ENCODE results near the gene EMB.
A peak's percentile ranks its signal among the peaks of the same experiment; 100 is the strongest.
"Not testable (repeated sequence)": the region's sequence is repeated elsewhere in the genome, so short reads cannot be mapped to it uniquely, and the experiment has no call there.

The EMB gene

DNA sequence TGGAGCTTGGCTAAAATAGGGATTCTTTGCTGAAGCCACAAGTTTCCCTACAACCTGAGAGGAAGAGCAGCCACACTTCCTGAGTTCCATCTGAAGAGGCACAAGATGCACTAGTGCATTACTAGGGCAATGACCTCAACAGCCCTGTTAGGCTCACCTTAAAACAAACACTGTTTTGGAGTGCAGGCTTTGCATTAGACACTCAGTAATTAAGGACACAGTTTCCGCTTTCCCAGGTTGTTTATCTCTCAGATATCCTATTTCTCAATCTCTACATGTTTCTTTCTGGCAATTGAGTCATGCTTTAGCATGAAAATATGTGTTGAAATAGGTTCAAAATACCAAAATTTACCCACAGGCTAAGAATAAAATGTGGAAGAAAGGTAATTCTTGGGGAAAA lies 34.2 kb downstream of the EMB start:
- no peak overlapping the region for H3K4me3 ChIP-seq (replicated peaks in 1 of 2; ENCODE audit: low read depth in 2 of 2, low read length in 2 of 2)
- DNase-seq (ENCODE audit: low read depth in 2 of 2), result peak in 1 of 2 donors; percentile 47
- TF ChIP-seq, protein P1, sequence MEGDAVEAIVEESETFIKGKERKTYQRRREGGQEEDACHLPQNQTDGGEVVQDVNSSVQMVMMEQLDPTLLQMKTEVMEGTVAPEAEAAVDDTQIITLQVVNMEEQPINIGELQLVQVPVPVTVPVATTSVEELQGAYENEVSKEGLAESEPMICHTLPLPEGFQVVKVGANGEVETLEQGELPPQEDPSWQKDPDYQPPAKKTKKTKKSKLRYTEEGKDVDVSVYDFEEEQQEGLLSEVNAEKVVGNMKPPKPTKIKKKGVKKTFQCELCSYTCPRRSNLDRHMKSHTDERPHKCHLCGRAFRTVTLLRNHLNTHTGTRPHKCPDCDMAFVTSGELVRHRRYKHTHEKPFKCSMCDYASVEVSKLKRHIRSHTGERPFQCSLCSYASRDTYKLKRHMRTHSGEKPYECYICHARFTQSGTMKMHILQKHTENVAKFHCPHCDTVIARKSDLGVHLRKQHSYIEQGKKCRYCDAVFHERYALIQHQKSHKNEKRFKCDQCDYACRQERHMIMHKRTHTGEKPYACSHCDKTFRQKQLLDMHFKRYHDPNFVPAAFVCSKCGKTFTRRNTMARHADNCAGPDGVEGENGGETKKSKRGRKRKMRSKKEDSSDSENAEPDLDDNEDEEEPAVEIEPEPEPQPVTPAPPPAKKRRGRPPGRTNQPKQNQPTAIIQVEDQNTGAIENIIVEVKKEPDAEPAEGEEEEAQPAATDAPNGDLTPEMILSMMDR (IDR thresholded peaks at IDR 0.05; ENCODE audit: low read depth, low read length), result no peak

DNA sequence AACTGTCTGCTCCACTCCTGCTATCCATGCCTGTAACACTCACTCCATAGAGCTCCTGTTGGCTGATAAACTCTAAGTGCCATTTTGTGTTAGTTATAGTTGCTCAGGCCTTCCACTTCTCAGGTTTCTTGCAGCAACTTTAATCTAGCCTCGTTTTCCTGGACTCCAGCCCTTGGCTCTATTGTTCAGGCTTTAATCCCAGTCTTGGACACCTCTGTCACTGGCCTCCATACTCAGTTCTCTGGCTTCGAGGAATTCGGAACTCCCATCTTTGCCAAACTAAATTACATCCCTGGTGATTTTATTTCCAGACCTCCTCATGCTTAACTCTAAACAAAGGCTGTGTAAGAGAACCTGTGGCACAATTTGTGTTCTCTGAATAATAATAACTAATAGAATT lies 39.8 kb downstream of the EMB start:
- TF ChIP-seq, protein P1 (IDR thresholded peaks at IDR 0.05; ENCODE audit: low read depth, low read length), result no peak
- H3K4me3 ChIP-seq (replicated peaks in 1 of 2; ENCODE audit: low read depth in 2 of 2, low read length in 2 of 2), result no peak overlapping the region
- DNase-seq (ENCODE audit: low read depth in 2 of 2), result no peak

DNA sequence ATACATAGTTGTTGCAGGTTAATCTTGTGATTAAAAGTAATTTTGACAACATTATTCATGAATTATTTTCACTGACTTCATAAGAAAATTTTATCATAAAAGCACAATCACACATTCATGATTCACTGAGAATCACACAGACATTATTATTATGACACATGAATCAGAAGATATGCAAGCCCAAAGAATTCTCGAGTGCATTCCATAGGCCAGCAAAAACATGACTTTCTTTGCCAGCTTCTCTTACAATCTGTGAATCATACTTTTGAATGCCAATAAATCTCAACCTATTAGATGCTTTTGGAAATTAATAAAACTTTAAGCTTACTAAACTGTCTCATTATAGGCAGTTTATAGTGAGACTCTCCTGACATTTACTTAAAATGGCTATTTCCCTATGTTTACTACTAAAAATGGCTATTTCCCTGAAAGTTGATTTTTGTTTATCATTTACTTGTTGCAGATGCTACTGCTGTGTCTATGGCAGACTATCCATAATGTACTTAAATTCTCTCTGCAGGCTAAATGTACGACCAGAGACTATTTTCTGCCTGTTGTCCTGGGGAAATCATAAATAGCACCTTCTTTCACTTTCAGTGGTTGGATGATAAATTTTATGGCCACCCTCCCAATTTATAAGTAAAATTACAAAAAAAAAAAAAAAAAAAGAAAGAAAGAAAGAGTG lies 47.0 kb downstream of the EMB start:
- not testable (repeated sequence) for H3K4me3 ChIP-seq (replicated peaks in 1 of 2; ENCODE audit: low read depth in 2 of 2, low read length in 2 of 2)
- DNase-seq (ENCODE audit: low read depth in 2 of 2), result peak; percentile 18 to 92

DNA sequence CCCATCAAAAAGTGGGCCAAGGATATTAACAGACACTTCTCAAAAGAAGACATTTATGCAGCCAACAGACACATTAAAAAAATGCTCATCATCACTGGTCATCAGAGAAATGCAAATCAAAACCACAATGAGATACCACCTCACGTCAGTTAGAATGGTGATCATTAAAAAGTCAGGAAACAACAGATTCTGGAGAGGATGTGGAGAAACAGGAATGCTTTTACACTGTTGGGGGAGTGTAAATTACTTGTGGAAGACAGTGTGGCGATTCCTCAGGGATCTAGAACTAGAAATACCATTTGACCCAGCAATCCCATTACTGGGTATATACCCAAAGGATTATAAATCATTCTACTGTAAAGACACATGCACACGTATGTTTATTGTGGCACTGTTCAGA lies 48.8 kb downstream of the EMB start:
- not testable (repeated sequence) for H3K4me3 ChIP-seq (replicated peaks in 1 of 2; ENCODE audit: low read depth in 2 of 2, low read length in 2 of 2); DNase-seq (ENCODE audit: low read depth in 2 of 2)

DNA sequence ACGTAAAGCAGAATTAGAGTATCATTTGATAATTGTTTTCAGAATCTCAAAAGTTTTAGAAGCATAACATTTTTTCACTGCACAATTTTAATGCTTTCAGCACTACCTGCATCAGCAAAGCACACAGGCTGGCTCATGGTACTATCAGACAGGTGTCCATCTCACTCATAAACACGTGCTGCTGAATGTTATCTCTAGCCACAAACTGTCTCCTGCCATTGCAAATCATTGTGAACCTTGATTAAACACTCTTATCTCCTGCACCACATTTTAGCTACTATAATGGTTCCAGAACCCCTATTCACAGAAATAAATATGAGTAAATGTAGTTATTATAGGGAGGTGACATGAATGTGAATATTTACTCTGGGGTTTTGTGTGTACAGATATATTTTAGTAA lies 56.7 kb downstream of the EMB start:
- H3K4me3 ChIP-seq (replicated peaks in 1 of 2; ENCODE audit: low read depth in 2 of 2, low read length in 2 of 2); DNase-seq (ENCODE audit: low read depth in 2 of 2): not testable (repeated sequence)

DNA sequence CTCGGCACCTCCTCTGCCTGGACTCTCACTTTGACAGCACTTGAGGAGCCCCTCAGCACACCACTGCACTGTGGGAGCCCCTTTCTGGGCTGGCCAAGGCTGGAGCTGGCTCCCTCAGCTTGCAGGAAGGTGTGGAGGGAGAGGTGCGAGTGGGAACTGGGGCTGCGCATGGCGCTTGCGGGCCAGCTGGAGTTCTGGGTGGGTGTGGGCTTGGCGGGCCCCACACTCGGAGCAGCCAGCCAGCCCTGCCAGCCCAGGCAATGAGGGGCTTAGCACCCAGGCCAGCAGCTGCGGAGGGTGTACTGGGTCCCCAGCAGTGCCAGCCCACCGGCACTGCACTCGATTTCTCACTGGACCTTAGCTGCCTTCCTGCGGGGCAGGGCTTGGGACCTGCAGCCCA lies 64.4 kb downstream of the EMB start:
- H3K4me3 ChIP-seq (replicated peaks in 1 of 2; ENCODE audit: low read depth in 2 of 2, low read length in 2 of 2); DNase-seq (ENCODE audit: low read depth in 2 of 2): not testable (repeated sequence)

DNA sequence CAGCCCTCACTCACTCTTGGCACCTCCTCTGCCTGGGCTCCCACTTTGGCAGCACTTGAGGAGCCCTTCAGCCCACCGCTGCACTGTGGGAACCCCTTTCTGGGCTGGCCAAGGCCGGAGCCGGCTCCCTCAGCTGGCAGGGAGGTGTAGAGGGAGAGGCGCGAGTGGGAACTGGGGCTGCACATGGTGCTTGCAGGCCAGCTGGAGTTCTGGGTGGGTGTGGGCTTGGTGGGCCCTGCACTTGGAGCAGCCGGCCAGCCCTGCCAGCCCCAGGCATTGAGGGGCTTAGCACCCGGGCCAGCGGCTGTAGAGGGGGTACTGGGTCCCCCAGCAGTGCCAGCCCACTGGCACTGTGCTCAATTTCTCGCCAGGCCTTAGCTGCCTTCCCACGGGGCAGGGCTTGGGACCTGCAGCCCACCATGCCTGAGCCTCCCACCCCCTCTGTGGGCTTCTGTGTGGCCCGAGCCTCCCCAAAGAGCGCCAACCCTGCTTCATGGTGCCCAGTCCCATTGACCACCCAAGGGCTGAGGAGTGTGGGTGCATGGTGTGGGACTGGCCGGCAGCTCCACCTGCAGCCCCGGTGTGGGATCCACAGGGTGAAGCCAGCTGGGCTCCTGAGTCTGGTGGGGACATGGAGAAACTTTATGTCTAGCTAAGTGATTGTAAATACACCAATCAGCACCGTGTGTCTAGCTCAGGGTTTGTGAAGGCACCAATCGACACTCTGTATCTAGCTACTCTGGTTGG lies 71.6 kb downstream of the EMB start:
- not testable (repeated sequence) for H3K4me3 ChIP-seq (replicated peaks in 1 of 2; ENCODE audit: low read depth in 2 of 2, low read length in 2 of 2); DNase-seq (ENCODE audit: low read depth in 2 of 2)

DNA sequence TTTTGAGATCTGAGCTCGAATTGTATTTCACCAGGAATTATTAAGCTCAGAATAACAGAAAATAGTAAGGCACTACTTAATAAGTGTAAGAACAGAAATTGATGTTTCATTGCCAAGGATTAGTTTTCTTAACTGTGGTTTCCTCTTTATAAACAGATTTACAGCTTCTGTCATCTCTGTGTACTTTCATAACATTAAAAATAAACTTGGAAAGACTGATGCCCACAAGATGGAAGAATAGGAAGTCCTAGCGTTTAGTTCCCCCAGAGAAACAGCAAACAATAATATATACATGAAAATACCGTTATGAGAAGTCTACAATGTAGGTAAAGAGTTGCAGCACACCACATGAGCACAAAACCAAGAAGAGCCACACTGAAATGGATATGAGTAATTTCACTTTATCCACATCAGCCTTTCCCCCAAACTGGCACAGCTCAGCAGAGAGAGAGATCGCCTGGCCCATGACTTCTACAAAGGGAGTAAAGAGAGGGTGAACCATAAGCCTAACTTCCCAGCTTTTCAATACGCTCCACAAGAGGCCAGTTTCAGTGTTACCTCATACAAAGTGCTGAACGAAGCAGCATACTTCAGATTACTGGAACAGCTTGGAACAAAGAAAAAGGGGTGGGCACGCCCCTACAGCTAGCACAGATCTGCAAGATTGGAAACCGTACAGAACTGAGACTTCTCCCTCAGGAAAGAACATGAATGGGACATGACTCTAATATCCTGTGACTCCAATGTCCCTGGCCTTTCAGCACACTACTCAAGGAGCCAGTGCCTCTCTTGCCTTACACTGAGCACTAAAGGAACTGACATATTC lies 75.4 kb downstream of the EMB start:
- TF ChIP-seq, protein P1 (IDR thresholded peaks at IDR 0.05; ENCODE audit: low read depth, low read length), result no peak
- no peak overlapping the region for H3K4me3 ChIP-seq (replicated peaks in 1 of 2; ENCODE audit: low read depth in 2 of 2, low read length in 2 of 2)
- DNase-seq (ENCODE audit: low read depth in 2 of 2), result peak in 1 of 2 donors; percentile 11

DNA sequence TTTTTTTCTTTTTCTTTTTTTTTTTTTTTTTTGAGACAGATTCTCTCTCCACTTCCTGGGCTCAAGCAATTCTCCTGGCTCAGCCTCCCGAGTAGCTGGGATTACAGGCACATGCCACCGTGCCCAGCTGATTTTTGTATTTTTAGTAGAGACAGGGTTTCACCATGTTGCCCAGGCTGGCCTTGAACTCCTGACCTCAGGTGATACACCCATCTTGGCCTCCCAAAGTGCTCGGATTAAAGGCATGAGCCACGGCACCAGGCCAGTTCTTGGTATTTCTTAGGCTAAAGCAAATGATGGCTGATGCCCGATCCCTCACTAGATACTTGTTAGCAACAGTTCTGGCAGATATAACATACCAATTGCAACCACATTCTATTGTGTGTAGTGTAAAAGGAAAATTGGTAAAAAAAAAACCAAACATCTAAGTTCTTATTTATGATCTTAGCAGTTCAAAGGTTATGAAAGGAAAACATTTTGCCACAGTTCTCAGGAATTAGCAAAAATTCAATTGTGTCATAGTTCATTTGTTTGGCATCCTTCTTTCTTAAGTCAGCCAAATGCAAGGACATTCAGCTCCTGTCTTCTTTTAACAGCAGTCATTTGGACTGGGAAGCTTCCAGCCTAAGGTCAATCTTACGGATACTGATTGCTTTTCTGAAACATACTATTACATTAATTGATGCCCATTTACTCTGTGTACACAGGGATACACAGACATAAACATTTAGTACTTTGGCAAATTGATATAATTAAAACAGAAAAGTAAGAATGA lies 76.4 kb downstream of the EMB start:
- H3K4me3 ChIP-seq (replicated peaks in 1 of 2; ENCODE audit: low read depth in 2 of 2, low read length in 2 of 2), result not testable (repeated sequence)
- peak in 1 of 2 donors; percentile 6 for DNase-seq (ENCODE audit: low read depth in 2 of 2)
